ENCODE data around the gene RAB8B.
A peak's percentile ranks its signal among the peaks of the same experiment; 100 is the strongest.

The RAB8B gene

GRCh38 chr15:63244399-63244798 is 55.0 kb downstream of the RAB8B start:
- H3K9me3 Mint-ChIP-seq, result peaks cover 35% of the 10 kb centered on the region
- H3K4me3 Mint-ChIP-seq, result no peak overlapping the region
- TF ChIP-seq CTCF (IDR thresholded peaks at IDR 0.05), result no peak
- no peak for DNase-seq
- no peak overlapping the region for H3K27ac Mint-ChIP-seq
- H3K4me1 Mint-ChIP-seq, result peaks cover 13% of the 10 kb centered on the region
- H3K27me3 Mint-ChIP-seq (ENCODE audit: low read depth, poor library complexity), result no peaks in the 10 kb centered on the region
- peaks cover 69% of the 10 kb centered on the region for H3K36me3 Mint-ChIP-seq (ENCODE audit: low read depth)

- Mint-ChIP-seq H3K27ac (no peak overlapping the region), H3K36me3 (ENCODE audit: low read depth) (peaks cover 74% of the 10 kb centered on the region), H3K4me1 (peaks cover 6% of the 10 kb centered on the region), H3K9me3 (peaks cover 35% of the 10 kb centered on the region), H3K4me3 (no peak overlapping the region), H3K27me3 (ENCODE audit: low read depth, poor library complexity) (no peaks in the 10 kb centered on the region)
- TF ChIP-seq CTCF (IDR thresholded peaks at IDR 0.05), result no peak
- no peak for DNase-seq
Measured at GRCh38 chr15:63244976-63245645, 55.7 kb downstream of the RAB8B start.

GRCh38 chr15:63246691-63247469 is 57.5 kb downstream of the RAB8B start:
- H3K27ac Mint-ChIP-seq, result peak overlapping the region; percentile 70
- DNase-seq, result no peak

GRCh38 chr15:63250312-63250965 is 61.0 kb downstream of the RAB8B start:
- Mint-ChIP-seq H3K4me3 (no peak overlapping the region), H3K27ac (no peak overlapping the region), H3K4me1 (peaks cover 27% of the 10 kb centered on the region), H3K36me3 (ENCODE audit: low read depth) (peaks cover 59% of the 10 kb centered on the region), H3K9me3 (no peaks in the 10 kb centered on the region), H3K27me3 (ENCODE audit: low read depth, poor library complexity) (no peaks in the 10 kb centered on the region)
- TF ChIP-seq CTCF (IDR thresholded peaks at IDR 0.05), result no peak
- DNase-seq, result no peak

More at GRCh38 chr15:63246691-63247469, 57.5 kb downstream of the RAB8B start:
- H3K9me3 Mint-ChIP-seq, result peaks cover 26% of the 10 kb centered on the region
- TF ChIP-seq CTCF (IDR thresholded peaks at IDR 0.05), result no peak
- H3K27me3 Mint-ChIP-seq (ENCODE audit: low read depth, poor library complexity), result no peaks in the 10 kb centered on the region
- H3K4me3 Mint-ChIP-seq, result no peak overlapping the region
- H3K4me1 Mint-ChIP-seq, result peaks cover 6% of the 10 kb centered on the region
- peaks cover 78% of the 10 kb centered on the region for H3K36me3 Mint-ChIP-seq (ENCODE audit: low read depth)

GRCh38 chr15:63251701-63252100 is 62.3 kb downstream of the RAB8B start:
- no peak for TF ChIP-seq CTCF (IDR thresholded peaks at IDR 0.05)
- Mint-ChIP-seq H3K4me3 (no peak overlapping the region), H3K4me1 (peaks cover 36% of the 10 kb centered on the region), H3K27ac (no peak overlapping the region), H3K9me3 (no peaks in the 10 kb centered on the region), H3K36me3 (ENCODE audit: low read depth) (peaks cover 48% of the 10 kb centered on the region), H3K27me3 (ENCODE audit: low read depth, poor library complexity) (no peaks in the 10 kb centered on the region)
- DNase-seq, result no peak
